NCI-H187 treated with DMSO at 0.1 percent for 48 hours (cell line): ENCODE results near the gene NTMT1.
"Not testable (repeated sequence)": the region's sequence is repeated elsewhere in the genome, so short reads cannot be mapped to it uniquely, and the experiment has no call there.

Experiments
- DNase-seq: peaks from one replicate; lab custom pipeline; 2025; lab: John Stamatoyannopoulos, UW

The NTMT1 gene, protein sequence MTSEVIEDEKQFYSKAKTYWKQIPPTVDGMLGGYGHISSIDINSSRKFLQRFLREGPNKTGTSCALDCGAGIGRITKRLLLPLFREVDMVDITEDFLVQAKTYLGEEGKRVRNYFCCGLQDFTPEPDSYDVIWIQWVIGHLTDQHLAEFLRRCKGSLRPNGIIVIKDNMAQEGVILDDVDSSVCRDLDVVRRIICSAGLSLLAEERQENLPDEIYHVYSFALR

DNA sequence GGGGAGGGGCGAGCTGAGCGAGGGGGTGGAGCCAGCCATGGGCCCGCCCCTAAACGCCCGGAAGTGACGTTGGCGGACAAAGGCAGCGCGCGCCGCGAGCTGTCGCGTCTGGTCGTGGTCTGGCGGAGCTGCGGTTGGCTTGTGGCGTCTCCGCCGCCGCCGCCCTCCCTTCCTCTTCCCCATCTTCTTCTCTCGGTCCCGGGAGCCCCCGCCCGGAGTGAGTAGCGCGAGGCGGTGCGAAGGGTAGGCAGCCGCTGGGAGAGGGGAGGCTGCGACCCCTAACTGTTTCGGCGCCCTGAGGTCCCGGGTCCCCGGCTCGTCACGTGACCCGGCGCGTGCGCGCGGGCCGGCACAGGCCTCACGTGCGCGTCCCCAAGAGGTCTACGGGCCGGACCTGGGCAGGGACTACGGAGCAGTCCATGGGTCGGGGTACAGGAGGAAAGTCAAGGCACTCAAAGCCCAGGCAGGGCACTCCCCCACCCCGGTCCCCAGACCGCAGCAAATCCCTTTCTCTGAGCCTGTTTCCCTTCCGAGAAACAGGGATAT is at the start of gene NTMT1:
TSS of gene NTMT1 (plus strand) at position 85 of the 546 bp plus-strand sequence. CDS start 6,541 bp downstream, outside the sequence.
- peak; percentile 2 for DNase-seq

DNA sequence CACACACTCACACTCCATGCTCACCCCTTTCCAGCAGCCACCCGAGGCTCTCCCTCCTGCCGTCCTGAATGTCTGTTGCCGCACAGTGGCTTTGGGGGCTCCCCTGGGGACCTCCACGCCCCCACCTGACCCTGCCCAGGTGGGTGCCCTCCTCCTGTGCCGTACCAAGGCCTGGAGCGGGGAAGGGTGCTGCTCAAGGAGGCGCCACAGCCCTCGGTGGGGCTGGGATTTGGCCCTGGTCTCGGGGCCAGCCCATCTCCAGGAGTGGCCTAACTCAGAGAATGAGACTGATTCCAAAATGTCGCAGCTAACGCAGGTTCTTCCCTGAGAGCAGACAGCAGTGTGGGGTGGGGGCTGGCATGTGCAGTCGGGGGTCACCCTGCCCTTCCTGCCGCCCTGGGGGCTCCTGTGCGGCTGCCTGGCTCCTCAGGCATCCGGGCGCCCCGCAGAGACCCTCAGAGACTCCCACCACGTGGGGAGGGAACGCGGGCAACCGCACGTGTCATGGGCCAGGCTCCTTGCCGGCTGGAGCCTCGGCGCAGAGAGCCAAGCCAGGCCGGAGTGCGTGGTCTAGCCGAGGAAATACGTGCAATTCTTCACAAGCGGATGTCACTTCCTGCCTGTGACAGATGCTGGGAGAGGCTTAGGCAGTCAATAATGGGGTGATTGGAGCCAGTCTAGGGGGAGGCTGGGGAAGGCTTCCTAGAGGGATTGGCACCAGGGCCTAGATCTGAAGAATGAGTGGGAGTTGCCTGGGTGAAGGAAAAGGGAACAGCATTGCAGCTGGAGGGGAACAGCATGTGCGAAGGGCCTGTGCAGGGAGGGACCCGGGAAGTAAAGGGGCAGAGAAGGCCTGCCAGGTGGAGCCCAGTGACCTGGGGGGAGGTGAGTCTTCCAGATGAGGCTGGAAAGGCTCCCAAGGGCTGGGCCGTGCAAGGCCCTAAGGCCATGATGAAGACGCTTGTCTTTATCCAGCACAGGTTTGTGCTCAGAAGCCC is 49.1 kb upstream of the NTMT1 start:
- DNase-seq, result no peak

DNA sequence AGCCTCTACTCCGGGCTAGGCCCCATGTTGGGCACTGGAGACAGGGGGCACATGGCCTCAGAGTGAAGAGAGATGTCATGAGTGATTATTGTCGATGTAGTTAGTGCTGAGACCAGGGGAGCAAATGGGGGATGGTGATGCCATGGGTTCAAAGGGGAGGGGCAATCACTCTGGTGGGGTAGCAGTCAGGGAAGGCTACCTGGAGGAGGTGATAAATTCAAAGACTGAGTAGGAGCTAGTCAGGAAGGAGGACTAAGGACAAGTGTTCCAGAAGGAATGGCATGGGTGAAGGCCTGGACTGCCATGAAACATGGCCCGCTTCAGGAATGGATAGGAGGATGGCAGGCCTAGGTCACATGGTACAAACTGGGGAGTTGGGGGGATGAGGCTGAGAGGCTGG is 46.7 kb upstream of the NTMT1 start:
- no peak for DNase-seq

DNA sequence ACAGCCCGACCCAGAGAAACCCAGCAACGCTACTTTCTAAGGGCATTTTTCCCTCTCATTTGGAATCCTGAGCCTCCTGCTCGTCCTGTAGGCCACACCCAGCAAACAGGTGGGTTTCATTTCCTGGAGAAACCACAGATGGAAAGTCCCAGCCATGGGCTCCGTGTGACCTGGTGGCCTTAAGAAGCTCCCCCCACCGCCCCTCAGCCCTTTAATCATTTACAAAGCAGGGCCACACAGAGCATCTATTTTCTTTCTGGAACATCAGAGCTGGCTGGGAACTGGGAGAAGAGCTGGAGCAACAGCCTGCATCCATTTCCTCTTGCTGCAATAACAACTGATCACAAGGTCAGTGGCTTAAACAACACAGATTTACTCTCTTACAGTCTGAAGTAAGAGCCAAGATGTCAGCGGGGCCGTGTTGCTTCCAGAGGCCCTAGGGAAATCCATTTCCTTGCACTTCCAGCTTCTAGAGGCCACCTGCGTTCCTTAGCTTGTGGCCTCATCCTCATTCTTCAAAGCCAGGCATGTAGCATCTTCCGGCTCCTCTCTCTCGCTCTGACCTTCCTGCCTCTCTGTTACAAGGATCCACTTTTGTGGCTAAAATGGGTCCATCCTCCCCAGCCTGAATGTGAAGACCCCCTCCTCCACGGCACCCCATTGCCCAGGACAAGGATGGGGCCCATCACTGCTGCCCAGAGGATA is 45.6 kb upstream of the NTMT1 start:
- no peak for DNase-seq

DNA sequence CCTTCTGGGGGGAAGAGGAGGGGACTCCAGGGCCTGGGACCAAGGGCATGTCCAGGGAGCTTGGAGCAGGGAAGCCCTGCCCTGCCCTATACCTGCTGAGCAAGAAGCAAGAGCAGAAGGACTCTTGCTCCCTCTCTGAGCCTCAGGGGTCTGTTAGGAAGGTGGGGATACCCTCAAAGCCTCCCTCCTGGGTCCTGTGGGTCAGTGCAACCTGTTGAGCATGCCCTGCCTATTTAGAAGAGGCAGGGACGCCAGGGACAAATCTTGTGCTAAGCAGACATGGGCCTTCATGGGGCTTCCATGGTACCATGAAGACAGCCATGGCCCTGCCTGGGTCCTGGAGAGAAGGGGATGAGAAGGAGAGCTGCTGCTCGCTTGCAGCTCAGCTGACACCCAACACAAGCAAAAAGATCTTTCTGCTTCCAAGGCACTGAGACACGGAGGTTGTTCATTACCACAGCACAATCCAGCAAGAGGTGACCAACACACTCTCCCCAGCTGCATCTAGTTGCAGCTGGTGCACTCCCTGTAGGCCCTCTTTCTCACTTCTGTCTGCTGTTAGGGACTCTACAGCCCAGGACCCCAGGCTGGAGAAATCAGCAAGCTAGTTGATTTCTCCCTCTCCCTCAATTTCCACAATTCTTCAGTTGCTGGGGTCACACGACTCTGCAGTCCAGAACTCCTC is 44.3 kb upstream of the NTMT1 start:
- DNase-seq, result no peak

DNA sequence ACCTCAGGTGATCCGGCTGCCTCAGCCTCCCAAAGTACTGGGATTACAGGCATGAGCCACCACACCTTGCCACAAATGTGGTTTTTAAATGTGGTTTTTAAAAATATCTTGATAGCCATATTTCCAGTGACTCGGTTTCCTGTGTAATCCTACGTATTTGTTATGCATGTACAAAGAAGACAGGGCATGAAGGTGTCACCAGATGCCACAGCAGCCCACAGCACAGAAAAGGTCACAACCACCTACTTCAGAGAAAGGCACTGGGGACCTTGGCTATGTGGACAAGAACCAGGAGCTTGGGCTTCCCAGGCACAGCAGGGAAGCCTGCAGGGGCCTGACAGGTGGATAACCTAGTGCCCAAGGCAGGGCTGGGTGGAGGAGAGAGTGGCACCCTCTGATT is 43.1 kb upstream of the NTMT1 start:
- DNase-seq, result no peak

DNA sequence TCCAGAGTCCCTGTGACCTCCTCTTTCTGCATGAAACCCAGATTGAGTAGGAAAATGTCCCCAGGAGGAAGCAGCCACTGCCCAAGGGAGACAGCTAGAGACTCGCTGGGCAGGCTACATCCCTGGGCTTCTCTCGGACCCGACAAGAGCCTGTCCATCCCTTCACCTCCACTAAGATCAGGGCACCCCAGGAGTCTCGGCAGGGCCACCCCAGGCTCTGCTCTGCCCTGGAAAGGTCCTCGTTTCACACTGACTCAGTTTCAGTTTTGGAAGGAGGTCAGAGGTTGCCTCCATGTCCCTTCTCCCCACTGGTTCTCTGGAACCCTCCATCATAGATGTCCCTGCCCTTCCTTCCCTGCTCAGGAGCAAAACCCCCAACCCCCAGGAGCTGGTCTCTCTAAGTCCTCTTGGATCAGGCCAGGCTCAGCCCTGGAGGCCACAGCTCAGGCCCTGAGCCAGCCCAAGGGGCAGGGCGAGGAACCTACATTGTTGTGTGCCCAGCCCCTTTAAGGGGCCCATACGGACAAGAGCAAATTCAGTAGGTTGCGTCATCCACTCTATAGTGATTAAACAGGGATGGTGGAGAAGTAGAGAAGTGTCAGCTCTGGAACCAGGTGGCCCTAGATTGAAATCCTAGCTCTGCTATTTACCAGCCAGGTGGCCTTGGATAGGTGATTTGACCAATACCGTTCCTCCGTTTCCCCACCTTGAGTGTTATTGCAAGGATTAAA is 42.5 kb upstream of the NTMT1 start:
- DNase-seq, result no peak

DNA sequence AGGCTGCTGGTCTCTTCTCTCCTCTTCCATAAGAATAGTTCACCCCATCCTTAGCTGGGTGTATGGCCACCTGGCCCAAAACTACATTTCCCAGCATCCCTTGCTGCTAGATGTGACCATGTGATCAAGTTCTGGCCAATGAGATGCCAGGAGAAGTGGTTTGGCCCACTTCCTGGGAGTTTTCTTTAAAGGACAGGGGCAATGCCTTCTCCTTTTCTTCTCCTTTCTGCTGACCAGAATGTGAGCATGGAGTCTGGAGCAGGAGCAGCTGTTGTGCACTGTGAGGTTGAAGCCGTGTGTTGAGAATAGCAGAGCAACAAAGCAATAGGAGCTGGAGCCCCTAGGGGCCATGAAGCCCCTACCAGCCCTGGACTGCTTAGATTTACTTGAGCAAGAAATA is 41.8 kb upstream of the NTMT1 start:
- no peak for DNase-seq

DNA sequence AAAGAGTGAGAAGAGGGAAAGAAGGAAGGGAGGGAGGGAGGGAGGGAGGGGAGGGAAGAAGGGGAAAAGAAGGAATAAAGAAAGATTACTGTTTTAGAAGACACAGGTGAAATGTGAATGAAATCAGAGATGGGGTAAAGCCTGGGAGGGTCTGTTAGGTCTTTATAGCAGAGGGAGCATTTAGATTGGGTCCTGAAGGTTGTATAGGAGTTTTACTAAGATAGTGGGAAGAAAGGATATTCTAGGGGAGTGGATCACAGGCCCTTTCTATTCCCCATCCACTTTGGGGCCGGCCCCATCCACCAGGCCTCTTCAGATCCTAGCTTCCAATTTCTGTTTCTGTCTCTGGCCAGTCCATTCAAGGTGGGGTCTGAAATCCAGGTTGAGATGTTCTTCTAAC is 40.6 kb upstream of the NTMT1 start:
- DNase-seq, result no peak

DNA sequence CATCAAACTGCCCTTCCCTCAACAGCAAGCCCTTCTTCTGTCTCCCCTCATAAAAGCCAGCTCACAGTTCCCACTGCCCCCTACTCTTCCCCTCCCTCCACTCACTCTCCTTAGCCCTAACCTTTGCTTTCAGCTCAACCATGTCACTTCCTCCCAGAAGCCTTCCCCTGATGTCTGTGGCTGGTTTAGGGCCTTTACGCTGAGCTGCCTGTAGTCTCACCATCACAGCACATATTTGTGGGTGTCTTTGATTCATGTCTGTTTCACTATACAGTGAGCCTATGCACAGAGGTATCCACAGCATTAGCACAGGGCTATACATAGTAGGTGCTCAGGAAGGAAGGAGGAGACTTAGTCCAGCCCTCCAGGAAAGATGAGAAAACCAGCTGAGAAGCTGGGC is 39.7 kb upstream of the NTMT1 start:
- DNase-seq, result no peak

DNA sequence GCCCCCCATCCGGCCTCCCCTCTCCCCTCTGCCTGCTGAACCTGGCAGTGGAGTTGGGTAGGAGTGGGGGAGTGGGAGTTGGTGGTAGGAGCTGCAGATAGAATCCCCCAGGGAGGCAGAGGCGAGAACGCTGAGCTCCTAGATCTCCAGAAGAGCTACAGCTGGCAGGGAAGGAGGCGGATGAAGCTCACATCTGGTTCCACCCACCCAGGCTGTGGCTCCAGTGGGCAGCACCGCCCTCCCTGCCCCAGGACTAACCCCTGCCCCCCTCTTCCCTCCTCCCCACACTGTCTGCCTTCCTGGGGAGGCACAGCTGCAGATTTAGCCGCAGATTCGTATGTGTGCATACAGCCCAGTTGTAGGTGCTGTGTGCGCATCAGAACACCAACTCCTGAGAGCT is 39.3 kb upstream of the NTMT1 start:
- no peak for DNase-seq

DNA sequence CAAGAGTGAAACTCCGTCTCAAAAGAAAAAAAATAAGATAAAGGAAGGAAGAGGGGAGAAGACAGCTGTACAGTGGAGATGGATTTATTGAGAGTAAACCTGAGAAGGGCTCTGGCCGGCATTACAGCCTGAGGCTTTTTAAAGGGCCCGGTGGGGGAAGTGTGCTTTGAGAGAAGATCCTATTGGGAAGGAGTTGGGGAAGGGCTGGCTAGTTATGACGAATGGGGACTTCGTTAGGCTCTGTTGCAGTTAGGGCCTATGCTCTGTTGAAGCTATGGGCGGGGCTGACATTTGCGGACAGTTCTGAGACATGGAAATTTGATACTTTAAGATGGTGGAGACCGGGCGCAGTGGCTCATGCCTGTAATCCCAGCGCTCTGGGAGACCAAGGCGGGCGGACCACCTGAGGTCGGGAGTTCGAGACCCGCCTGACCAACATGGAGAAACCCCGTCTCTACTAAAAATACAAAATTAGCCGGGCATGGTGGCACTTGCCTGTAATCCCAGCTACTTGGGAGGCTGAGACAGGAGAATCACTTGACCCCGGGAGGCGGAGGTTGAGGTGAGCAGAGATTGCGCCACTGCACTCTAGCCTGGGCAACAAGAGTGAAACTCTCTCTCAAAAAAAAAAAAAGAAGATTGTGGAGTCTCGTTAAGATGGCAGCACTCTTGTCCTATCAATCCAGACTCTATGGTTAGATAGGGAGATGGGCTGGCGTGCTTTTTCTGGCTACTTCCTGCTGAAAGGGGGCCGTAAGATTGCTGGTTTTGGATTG is 38.3 kb upstream of the NTMT1 start:
- DNase-seq, result peak; percentile 41

DNA sequence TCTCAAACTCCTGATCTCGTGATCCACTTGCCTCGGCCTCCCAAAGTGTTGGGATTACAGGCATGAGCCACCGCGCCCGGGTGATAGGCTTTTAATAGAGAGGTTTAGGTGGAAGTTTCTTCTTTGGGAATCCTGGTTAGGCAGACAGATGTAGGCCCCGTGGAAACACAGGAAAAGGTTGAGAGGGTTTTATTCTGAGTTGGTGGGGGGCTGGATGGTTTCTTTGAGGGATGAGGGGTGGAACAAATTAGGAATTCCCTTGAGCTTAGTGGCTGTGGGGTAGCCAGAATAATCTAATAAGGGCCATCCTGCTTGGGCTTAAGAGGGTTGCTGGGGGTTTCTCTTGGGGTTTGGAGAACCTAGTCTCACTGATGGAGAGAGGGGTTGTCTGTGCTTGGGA is 35.5 kb upstream of the NTMT1 start:
- DNase-seq, result no peak

DNA sequence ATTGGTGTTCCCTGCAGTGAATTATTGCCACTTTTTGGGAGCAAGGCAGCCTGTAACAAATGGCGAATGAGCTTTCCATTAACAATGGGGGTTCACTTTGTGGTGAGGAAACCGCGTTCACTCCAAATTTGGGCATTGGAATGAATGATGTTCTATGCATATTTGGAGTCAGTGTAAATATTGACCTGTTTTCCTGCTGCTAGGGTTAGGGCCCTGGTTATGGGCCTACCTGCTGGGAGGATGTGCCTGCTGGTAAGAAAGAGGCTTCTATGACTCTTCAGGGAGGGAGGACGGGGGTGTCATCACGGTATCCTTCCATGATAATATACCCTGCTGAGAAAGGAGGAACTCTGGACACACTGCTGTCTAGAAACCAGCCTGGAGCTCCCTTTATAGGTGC is 34.0 kb upstream of the NTMT1 start:
- DNase-seq, result no peak

DNA sequence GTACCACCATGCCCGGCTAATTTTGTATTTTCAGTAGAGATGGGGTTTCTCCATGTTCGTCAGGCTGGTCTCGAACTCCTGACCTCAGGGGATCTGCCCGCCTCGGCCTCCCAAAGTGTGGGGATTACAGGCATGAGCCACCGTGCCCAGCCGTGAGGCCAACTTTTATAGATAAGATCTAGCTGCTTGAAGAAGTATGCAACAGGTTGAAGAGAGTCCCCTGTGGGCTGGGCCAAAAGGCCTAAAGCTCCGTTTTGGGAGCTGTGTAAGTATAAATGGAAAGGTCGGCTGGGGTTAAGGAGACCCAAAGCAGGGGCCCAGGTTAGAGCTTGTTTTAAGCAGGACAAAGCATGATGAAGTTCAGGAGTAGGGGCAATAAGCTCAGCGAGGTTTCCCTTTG is 33.2 kb upstream of the NTMT1 start:
- DNase-seq, result not testable (repeated sequence)

DNA sequence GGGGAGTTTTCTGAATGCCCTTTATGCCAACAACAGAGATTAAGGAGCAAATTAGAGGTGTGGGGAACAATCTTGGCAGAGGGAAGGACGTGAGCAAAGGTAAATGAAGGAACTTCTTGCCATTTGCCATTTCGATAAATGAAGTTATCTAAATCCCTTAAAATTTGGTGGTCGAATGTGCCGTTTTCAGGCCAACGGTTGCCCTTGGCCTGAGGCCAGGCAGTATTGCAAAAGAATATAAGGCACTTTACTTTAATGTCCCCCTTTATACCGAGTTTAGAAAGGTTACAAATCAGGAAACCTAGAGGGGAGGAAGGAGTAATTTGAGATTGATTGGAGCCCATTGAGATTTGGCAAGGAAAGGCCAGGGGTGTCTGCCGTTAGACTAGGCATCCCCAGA is 31.3 kb upstream of the NTMT1 start:
- no peak for DNase-seq

DNA sequence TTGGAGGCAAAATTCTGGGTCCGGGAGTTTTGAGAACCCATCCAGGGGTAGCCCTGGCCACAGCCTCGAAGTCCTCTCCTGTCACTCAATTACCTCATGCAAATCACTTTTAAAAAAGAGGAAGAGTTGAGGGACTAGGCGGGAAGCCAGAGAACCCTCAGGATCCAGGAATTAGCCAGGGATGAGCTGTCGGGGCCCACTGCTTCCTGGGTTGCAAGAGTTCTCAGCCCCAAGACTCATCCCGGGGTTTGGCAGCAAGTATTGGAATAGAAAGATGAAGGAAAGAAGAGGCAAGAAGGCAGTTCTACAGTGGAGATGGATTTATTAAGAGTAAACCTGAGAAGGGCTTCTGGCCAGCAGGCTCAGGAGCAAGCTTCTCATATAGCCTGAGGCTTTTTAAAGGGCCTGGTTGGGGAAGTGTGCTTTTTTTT is 30.6 kb upstream of the NTMT1 start:
- DNase-seq, result no peak

DNA sequence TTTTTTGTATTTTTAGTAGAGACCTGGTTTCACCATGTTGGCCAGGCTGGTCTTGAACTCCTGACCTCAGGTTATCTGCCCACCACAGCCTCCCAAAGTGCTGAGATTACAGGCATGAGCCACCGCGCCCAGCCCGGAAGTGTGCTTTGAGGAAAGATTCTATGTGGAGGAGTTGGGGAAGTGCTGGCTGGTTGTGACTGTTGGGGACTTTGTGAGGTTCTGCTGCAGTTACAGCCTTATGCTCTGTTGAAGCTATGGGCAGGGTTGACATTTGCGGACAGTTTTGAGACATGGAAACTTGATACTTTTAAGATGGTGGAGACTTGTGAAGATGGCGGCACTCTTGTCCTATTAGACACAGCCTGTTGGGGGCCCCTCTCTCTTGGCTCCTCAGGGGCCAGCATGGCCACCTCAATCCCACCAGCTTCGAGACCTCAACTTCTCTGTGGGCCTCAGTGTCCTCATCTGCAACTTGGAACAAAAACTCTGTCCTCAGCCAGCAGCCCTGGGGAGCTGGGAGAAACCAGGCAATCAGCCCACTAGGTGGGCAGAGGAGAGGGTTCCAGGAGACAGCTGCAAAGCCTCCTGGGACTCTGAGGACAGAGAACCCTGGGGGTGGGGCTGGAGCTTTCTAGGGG is 29.9 kb upstream of the NTMT1 start:
- no peak for DNase-seq

DNA sequence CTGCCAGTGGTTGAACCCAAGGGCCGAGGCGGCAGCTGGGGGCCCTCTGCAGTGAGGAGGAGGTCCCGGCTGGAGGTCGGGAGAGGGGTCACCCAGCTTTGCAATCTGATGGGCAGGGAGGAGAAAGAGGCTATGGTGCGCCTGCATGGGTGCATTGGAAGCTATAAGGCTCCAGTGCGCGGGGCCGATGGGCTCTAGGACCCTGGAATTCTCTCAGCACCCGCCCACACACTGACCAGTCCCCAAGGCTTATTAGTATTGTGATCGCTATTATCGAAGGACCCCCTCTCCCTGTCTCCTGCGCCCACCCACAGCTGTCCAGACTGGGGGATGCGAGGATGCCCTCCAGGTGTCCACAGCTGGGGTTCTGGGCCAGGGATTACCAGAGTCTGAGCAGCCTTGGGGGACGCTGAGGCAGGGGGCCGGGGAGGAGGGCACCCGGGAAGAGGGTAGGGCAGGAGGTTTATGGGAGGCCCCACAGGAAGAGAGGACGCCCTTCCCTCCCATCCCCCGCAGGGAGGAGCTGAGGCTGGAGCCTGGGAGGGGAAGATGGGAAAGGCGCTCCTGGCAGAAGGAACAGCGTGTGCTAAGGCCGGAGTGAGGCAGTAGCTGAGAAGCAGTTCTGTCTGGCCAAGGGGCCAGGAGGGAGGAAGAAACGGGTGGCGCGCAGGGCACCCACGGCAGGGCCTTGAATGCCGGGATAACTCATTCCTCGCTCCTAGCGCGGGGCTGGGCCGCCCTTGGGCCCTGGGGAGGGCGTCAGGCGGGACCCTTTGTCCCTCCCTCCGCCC is 29.2 kb upstream of the NTMT1 start:
- DNase-seq, result no peak
